Astrocyte of the spinal cord (primary cell): ENCODE results near the gene IQGAP1.
"Not testable (repeated sequence)": the region's sequence is repeated elsewhere in the genome, so short reads cannot be mapped to it uniquely, and the experiment has no call there.

Source experiments
- DNase-seq: peaks from one replicate; pipeline ENCODE4 v3.0.0; 2011; ENCODE audit warnings: low read depth, low spot score
- H3K4me3 ChIP-seq: 2 replicates; pipeline ENCODE4 v1.5.1; 2011; ENCODE audit warnings: low read depth, mild to moderate bottlenecking, low read length, moderate library complexity
- CTCF ChIP-seq: IDR thresholded peaks from 2 replicates; pipeline ENCODE4 v1.5.1; 2012; ENCODE audit warnings: low read depth, mild to moderate bottlenecking, low read length, inconsistent platforms
- in situ Hi-C: cut with HindIII; loops from 2 replicates; pipeline ENCODE4 v1.10.0; 2017; ENCODE audit warnings: low sequenced_read_pairs

Gene IQGAP1

GRCh38 chr15:90512276-90512675 is 124.2 kb downstream of the IQGAP1 start:
- TF ChIP-seq CTCF: no peak
- in situ Hi-C loops: no loop called here
- H3K4me3 ChIP-seq: no peak overlapping the region
- no peak for DNase-seq

GRCh38 chr15:90512981-90513380 is 124.9 kb downstream of the IQGAP1 start:
- H3K4me3 ChIP-seq: no peak overlapping the region
- in situ Hi-C loops: no loop called here
- TF ChIP-seq CTCF: no peak
- DNase-seq: no peak

GRCh38 chr15:90513448-90513847 is 125.4 kb downstream of the IQGAP1 start:
- in situ Hi-C loops: no loop called here
- TF ChIP-seq CTCF: no peak
- no peak overlapping the region for H3K4me3 ChIP-seq
- no peak for DNase-seq

- in situ Hi-C loops, H3K4me3 ChIP-seq, DNase-seq: not testable (repeated sequence)
Measured at GRCh38 chr15:90513893-90514292, 125.9 kb downstream of the IQGAP1 start.

GRCh38 chr15:90519688-90520087 is 131.6 kb downstream of the IQGAP1 start:
- peak; percentile 61 for DNase-seq
- in situ Hi-C loops: no loop called here
- H3K4me3 ChIP-seq: no peak overlapping the region
- TF ChIP-seq CTCF: no peak

- no peak for TF ChIP-seq CTCF
- in situ Hi-C loops: no loop called here
- DNase-seq: no peak
- H3K4me3 ChIP-seq: no peak overlapping the region
Measured at GRCh38 chr15:90520365-90520764, 132.3 kb downstream of the IQGAP1 start.

- in situ Hi-C loops: no loop called here
- no peak for TF ChIP-seq CTCF
- DNase-seq: no peak
- H3K4me3 ChIP-seq: no peak overlapping the region
Measured at GRCh38 chr15:90523373-90523772, 135.3 kb downstream of the IQGAP1 start.

- H3K4me3 ChIP-seq, in situ Hi-C loops, DNase-seq: not testable (repeated sequence)
Measured at GRCh38 chr15:90524018-90524803, 136.2 kb downstream of the IQGAP1 start.
